22Rv1 (cell line): ENCODE measurements around the gene FOXR1.
A peak's percentile ranks its signal among the peaks of the same experiment; 100 is the strongest.
"Not testable (repeated sequence)": the region's sequence is repeated elsewhere in the genome, so short reads cannot be mapped to it uniquely, and the experiment has no call there.

Source experiments
- H3K27ac ChIP-seq: fragments of 450-650 bp; 2 replicates; pipeline ENCODE4 v1.5.1; 2017
- ZFX ChIP-seq: fragments of 450-650 bp; IDR thresholded peaks from 2 replicates; pipeline ENCODE4 v1.6.1; 2017; ENCODE audit warnings: antibody characterized with exemption, borderline replicate concordance
- TF ChIP-seq, protein P1 (sequence below): fragments of 450-650 bp; IDR thresholded peaks from 2 replicates; pipeline ENCODE4 v1.5.1; 2017; ENCODE audit warnings: mild to moderate bottlenecking

Gene FOXR1

GRCh38 chr11:118984825-118985224 is 13.3 kb downstream of the FOXR1 start:
- no peak overlapping the region for H3K27ac ChIP-seq
- no peak for TF ChIP-seq ZFX
- TF ChIP-seq, protein P1, sequence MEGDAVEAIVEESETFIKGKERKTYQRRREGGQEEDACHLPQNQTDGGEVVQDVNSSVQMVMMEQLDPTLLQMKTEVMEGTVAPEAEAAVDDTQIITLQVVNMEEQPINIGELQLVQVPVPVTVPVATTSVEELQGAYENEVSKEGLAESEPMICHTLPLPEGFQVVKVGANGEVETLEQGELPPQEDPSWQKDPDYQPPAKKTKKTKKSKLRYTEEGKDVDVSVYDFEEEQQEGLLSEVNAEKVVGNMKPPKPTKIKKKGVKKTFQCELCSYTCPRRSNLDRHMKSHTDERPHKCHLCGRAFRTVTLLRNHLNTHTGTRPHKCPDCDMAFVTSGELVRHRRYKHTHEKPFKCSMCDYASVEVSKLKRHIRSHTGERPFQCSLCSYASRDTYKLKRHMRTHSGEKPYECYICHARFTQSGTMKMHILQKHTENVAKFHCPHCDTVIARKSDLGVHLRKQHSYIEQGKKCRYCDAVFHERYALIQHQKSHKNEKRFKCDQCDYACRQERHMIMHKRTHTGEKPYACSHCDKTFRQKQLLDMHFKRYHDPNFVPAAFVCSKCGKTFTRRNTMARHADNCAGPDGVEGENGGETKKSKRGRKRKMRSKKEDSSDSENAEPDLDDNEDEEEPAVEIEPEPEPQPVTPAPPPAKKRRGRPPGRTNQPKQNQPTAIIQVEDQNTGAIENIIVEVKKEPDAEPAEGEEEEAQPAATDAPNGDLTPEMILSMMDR, result no peak

DNA sequence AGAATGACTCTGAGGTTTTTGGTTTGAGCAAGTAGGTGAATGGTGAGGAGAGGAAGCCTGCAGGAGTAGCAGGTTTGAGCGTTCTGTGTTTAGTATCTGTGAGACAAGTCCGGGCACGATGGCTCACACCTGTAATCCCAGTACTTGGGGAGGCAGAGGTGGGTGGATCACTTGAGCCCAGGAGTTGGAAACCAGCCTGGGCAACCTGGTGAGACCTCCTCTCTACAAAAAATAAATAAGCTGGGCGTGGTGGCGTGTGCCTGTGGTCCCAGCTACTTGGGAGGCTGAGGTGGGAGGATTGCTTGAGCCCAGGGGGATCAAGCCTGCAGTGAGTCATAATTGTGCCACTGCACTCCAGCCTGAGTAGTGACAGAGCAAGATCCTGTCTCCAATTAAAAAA is 16.7 kb downstream of the FOXR1 start:
- no peak for TF ChIP-seq ZFX
- TF ChIP-seq, protein P1, result no peak
- H3K27ac ChIP-seq, result no peak overlapping the region

GRCh38 chr11:118991486-118992038 is 20.0 kb downstream of the FOXR1 start:
- not testable (repeated sequence) for H3K27ac ChIP-seq

GRCh38 chr11:118996926-118997626 is 25.5 kb downstream of the FOXR1 start:
- no peak for TF ChIP-seq ZFX
- TF ChIP-seq, protein P1, result no peak
- peak overlapping the region; percentile 78 for H3K27ac ChIP-seq

DNA sequence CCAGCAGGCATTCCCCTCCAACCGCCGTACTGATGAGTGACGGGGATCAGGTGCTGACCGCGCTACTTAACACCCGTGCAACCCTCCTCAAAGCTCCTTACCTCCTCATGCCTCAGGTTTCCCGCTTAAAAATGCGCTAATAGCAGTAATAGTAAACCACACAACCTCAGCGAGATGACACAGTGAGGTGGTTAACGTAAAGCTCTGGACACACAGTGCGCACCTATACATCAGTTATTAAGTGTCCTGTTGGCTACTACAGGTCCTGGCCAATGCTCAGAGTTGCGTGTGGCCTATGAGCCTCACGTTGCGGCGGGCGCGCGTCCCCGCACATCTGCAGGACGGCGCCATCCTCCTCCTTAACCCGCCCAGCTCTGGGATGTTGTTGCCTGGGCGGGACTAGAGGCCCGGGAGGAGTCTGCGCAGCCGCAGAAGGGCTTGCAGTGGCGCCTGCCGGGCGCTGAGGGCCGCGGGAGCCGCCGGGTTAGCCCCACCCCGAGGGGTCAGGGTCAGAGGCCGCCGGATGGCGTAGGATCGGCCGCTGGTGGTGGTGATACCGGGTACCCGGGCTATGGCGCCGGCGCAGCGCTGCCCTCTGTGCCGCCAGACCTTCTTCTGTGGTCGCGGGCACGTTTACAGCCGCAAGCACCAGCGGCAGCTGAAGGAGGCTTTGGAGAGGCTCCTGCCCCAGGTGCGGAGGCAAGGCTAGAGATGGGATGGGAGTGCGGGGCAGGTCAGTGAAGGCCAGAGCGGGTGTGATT is 26.2 kb downstream of the FOXR1 start, which contains the start of gene CENATAC:
Gene CENATAC (plus strand): TSS at position 512 of the 761 bp plus-strand sequence. CDS start 60 bp downstream, at position 572.
- H3K27ac ChIP-seq, result peak within 1 kb of the TSS; percentile 78
- TF ChIP-seq, protein P1, result no peak
- TF ChIP-seq ZFX, result no peak

DNA sequence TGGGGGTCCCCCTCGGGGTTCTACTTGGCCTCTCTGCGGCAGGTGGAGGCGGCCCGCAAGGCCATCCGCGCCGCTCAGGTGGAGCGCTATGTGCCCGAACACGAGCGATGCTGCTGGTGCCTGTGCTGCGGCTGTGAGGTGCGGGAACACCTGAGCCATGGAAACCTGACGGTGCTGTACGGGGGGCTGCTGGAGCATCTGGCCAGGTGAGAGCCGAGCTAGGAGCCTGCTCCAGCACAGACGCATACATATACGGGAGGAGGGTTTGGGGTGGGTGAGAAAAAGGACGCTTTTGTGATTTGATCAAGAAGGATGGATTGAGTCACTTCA is 26.8 kb downstream of the FOXR1 start:
- TF ChIP-seq, protein P1, result no peak
- no peak for TF ChIP-seq ZFX
- H3K27ac ChIP-seq, result peak overlapping the region; percentile 78

- TF ChIP-seq, protein P1, result no peak
- no peak for TF ChIP-seq ZFX
- H3K27ac ChIP-seq, result peak overlapping the region; percentile 78
These were observed 27.3 kb downstream of the FOXR1 start for GRCh38 chr11:118998822-118999221.
